ENCODE data around the gene C1orf167. TPM values are rescaled to one million over a fixed set of nuclear protein-coding genes. Genes with fewer than 3 reads are reported as not detected.

Gene C1orf167
- total and polyA plus RNA-seq, 2 of the 13 experiments (the other 11 are each of a cell fraction or from before 2014, with no cell fraction given): not detected

- TF ChIP-seq, protein P1, sequence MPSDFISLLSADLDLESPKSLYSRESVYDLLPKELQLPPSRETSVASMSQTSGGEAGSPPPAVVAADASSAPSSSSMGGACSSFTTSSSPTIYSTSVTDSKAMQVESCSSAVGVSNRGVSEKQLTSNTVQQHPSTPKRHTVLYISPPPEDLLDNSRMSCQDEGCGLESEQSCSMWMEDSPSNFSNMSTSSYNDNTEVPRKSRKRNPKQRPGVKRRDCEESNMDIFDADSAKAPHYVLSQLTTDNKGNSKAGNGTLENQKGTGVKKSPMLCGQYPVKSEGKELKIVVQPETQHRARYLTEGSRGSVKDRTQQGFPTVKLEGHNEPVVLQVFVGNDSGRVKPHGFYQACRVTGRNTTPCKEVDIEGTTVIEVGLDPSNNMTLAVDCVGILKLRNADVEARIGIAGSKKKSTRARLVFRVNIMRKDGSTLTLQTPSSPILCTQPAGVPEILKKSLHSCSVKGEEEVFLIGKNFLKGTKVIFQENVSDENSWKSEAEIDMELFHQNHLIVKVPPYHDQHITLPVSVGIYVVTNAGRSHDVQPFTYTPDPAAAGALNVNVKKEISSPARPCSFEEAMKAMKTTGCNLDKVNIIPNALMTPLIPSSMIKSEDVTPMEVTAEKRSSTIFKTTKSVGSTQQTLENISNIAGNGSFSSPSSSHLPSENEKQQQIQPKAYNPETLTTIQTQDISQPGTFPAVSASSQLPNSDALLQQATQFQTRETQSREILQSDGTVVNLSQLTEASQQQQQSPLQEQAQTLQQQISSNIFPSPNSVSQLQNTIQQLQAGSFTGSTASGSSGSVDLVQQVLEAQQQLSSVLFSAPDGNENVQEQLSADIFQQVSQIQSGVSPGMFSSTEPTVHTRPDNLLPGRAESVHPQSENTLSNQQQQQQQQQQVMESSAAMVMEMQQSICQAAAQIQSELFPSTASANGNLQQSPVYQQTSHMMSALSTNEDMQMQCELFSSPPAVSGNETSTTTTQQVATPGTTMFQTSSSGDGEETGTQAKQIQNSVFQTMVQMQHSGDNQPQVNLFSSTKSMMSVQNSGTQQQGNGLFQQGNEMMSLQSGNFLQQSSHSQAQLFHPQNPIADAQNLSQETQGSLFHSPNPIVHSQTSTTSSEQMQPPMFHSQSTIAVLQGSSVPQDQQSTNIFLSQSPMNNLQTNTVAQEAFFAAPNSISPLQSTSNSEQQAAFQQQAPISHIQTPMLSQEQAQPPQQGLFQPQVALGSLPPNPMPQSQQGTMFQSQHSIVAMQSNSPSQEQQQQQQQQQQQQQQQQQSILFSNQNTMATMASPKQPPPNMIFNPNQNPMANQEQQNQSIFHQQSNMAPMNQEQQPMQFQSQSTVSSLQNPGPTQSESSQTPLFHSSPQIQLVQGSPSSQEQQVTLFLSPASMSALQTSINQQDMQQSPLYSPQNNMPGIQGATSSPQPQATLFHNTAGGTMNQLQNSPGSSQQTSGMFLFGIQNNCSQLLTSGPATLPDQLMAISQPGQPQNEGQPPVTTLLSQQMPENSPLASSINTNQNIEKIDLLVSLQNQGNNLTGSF (CRISPR knock-in tag; IDR thresholded peaks at IDR 0.05): no peak
- no peak for TF ChIP-seq ATRX (CRISPR knock-in tag; IDR thresholded peaks at IDR 0.05; ENCODE audit: borderline replicate concordance)
- TF ChIP-seq SIN3A (IDR thresholded peaks at IDR 0.05; ENCODE audit: borderline replicate concordance, low read depth, low read length): 0 out of 2 replicates have a peak, but pooled peaks have one; percentile 19
- peak in 1 of 2 experiments; percentile 23; a peak in 1 of 4 replicates for TF ChIP-seq POLR2A (IDR thresholded peaks at IDR 0.05; ENCODE audit: insufficient read depth in 1 of 2, low read depth in 2 of 2, low read length in 2 of 2)
- TF ChIP-seq ZNF530 (CRISPR knock-in tag; IDR thresholded peaks at IDR 0.05; ENCODE audit: low read depth): no peak
- no peak for TF ChIP-seq DMTF1 (CRISPR knock-in tag; IDR thresholded peaks at IDR 0.05)
- no peak for TF ChIP-seq ZNF512B (CRISPR knock-in tag; IDR thresholded peaks at IDR 0.05; ENCODE audit: borderline replicate concordance)
- TF ChIP-seq, protein P2, sequence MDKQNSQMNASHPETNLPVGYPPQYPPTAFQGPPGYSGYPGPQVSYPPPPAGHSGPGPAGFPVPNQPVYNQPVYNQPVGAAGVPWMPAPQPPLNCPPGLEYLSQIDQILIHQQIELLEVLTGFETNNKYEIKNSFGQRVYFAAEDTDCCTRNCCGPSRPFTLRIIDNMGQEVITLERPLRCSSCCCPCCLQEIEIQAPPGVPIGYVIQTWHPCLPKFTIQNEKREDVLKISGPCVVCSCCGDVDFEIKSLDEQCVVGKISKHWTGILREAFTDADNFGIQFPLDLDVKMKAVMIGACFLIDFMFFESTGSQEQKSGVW (CRISPR knock-in tag; IDR thresholded peaks at IDR 0.05; ENCODE audit: borderline replicate concordance): no peak
- TF ChIP-seq, protein P3, sequence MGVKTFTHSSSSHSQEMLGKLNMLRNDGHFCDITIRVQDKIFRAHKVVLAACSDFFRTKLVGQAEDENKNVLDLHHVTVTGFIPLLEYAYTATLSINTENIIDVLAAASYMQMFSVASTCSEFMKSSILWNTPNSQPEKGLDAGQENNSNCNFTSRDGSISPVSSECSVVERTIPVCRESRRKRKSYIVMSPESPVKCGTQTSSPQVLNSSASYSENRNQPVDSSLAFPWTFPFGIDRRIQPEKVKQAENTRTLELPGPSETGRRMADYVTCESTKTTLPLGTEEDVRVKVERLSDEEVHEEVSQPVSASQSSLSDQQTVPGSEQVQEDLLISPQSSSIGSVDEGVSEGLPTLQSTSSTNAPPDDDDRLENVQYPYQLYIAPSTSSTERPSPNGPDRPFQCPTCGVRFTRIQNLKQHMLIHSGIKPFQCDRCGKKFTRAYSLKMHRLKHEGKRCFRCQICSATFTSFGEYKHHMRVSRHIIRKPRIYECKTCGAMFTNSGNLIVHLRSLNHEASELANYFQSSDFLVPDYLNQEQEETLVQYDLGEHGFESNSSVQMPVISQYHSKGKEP (CRISPR knock-in tag; IDR thresholded peaks at IDR 0.05): no peak
- no peak for TF ChIP-seq ZNF317 (CRISPR knock-in tag; IDR thresholded peaks at IDR 0.05)
- no peak for TF ChIP-seq KLF15 (CRISPR knock-in tag; IDR thresholded peaks at IDR 0.05; ENCODE audit: borderline replicate concordance)
Measured at GRCh38 chr1:11736746-11737639, 25.0 kb upstream of the C1orf167 start (continued).

Data from HepG2 (cell line).